PC-9 (cell line): Measurements from ENCODE around the gene TBCD. TPM values are rescaled to one million over a fixed set of nuclear protein-coding genes. Genes with fewer than 3 reads are reported as not detected.

ENCODE experiments used
- BruUV-seq: library from RNA; stranded (reverse); fragments of 400-500 nt; replicated peaks from 2 replicates; lab custom pipeline; 2021; lab: Mats Ljungman, UMichigan
- CTCF ChIA-PET: fragments of 300-600 bp; sonication (Branson Sonifier 250); formaldehyde crosslinking; loops from one replicate; lab custom pipeline; 2022; ENCODE audit warnings: antibody characterized with exemption; lab: Charles Lee
- POLR2A ChIA-PET: fragments of 300-600 bp; sonication (Branson Sonifier 250); formaldehyde crosslinking; loops from one replicate; lab custom pipeline; 2022; ENCODE audit warnings: antibody characterized with exemption; ENCODE audit not compliant: unreplicated experiment; lab: Charles Lee
- DNase-seq, 2 experiments: peaks; one replicate each; pipeline versions ENCODE4 v3.0.0 to v3.0.0-alpha.2; 2015 to 2022; ENCODE audit warnings: mixed read lengths in 1 of 2
- H2AFZ ChIP-seq: fragments of 200-600 bp; sonication (generic); 2 replicates; pipeline ENCODE4 v1.8.1; 2017; ENCODE audit warnings: antibody characterized with exemption
- H3F3A ChIP-seq: fragments of 200-600 bp; sonication (generic); 2 replicates; pipeline ENCODE4 v1.8.1; 2017; ENCODE audit warnings: antibody characterized with exemption, mild to moderate bottlenecking, low read depth; ENCODE audit not compliant: insufficient read depth
- H3K27ac ChIP-seq: fragments of 200-600 bp; sonication (generic); 2 replicates; pipeline ENCODE4 v1.6.1; 2016; ENCODE audit warnings: mixed run types
- H3K27me3 ChIP-seq: fragments of 200-600 bp; sonication (generic); 2 replicates; pipeline ENCODE4 v1.6.1; 2016; ENCODE audit warnings: low read depth, mixed run types; ENCODE audit not compliant: insufficient read depth
- H3K36me3 ChIP-seq: fragments of 200-600 bp; sonication (generic); 2 replicates; pipeline ENCODE4 v1.6.1; 2016; ENCODE audit warnings: low read depth, mixed run types
- H3K4me1 ChIP-seq: fragments of 200-600 bp; sonication (generic); replicated peaks from 2 replicates; pipeline ENCODE4 v1.6.1; 2016; ENCODE audit warnings: mixed run types; ENCODE audit not compliant: insufficient read depth
- H3K4me2 ChIP-seq: fragments of 200-600 bp; sonication (generic); 2 replicates; pipeline ENCODE4 v1.6.1; 2017; ENCODE audit warnings: mixed run types
- H3K4me3 ChIP-seq: fragments of 200-600 bp; sonication (generic); 2 replicates; pipeline ENCODE4 v1.6.1; 2016; ENCODE audit warnings: mixed run types
- H3K79me2 ChIP-seq: fragments of 200-600 bp; sonication (generic); 2 replicates; pipeline ENCODE4 v1.6.1; 2017; ENCODE audit warnings: low read depth, mixed run types
- H3K9me2 ChIP-seq: fragments of 200-600 bp; sonication (generic); 2 replicates; pipeline ENCODE4 v1.8.1; 2017; ENCODE audit warnings: mild to moderate bottlenecking; ENCODE audit not compliant: insufficient read depth
- H3K9me3 ChIP-seq: fragments of 200-600 bp; sonication (generic); 2 replicates; pipeline ENCODE4 v1.8.1; 2016; ENCODE audit warnings: low read depth; ENCODE audit not compliant: insufficient read depth
- H4K20me1 ChIP-seq: fragments of 200-600 bp; sonication (generic); 2 replicates; pipeline ENCODE4 v1.8.1; 2017; ENCODE audit not compliant: insufficient read depth
- EZH2 ChIP-seq: fragments of 200-600 bp; sonication (generic); IDR thresholded peaks from 2 replicates; pipeline ENCODE4 v1.8.0; 2017; ENCODE audit warnings: antibody characterized with exemption, low read depth
- intact Hi-C: fragments of 100-400 bp; cut with micrococcal nuclease; formaldehyde crosslinking; loops from one replicate; pipeline ENCODE4 v1.10.0; 2022; ENCODE audit not compliant: unreplicated experiment
- total RNA-seq: library from RNA; stranded (reverse); gene quantifications from 2 replicates; pipeline ENCODE4 v1.2.3, GENCODE V29; 2021
- TF ChIP-seq, protein P1 (sequence below): fragments of 200-600 bp; sonication (generic); conservative IDR thresholded peaks from 2 replicates; pipeline ENCODE4 v1.6.1; 2017; ENCODE audit warnings: mixed run types, antibody characterized with exemption, mild to moderate bottlenecking, moderate library complexity

The TBCD gene
- total RNA-seq, 1 experiment from 2014 or later: 115 TPM

DNA sequence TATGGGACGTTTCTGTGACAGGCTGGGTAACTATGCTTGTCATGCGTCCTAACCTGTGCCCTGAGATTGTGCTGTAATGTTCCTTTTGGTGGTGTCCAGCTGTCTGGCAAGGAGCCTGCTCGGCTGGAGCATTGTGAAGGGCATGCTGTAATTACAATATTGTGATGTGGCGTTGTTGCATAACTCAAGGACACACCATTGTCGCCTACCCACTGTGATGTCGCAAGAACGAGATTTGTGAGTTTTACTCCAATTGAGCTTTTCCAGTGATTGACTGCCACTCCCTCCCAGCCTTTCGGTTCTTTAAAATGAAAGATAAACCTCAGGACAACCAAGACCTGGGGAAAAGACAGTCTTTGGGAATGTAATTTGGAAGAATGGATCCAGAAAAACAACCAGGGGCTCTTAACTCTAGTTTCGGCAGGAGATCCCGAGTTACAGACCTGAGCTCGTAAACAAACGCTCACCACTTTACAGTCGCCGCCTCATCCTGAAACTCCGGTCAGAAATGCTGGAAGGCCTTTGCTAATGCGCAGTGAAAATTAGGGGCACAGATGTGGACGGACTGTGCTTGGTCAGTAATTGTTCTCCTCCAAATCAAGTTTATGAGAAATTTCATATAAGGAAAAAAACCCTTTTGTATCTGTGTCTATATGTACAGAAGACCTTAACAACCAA, 86.7 kb downstream of the TBCD start:
- Histone ChIP-seq H3F3A (peaks cover 20% of the 10 kb centered on the region; the same call in 1 of the 2 replicates), H3K9me2 (no peaks in the 10 kb centered on the region), H3K27ac (peak overlapping the region; percentile 91), H3K4me2 (peak overlapping the region; percentile 87), H3K9me3 (no peaks in the 10 kb centered on the region), H3K4me3 (peak overlapping the region; percentile 58), H3K36me3 (no peaks in the 10 kb centered on the region), H4K20me1 (no peaks in the 10 kb centered on the region), H3K4me1 (peaks cover 37% of the 10 kb centered on the region), H2AFZ (peak overlapping the region; percentile 46; the same call in 1 of the 2 replicates), H3K79me2 (no peaks in the 10 kb centered on the region), H3K27me3 (no peaks in the 10 kb centered on the region)
- BruUV-seq: no TSS peak
- ChIA-PET CTCF (interaction anchor here (0.6 to 1.1 kb wide), 4 partner anchors 12 to 40 kb away, joined by 3 to 4 read pairs (median 3); no protein-coding TSS in a partner anchor), POLR2A (interaction anchor here (0.6 to 0.8 kb wide), 2 partner anchors 235 to 365 kb away, joined by 4 to 9 read pairs; no protein-coding TSS in a partner anchor)
- peak; percentile 76 to 90 for DNase-seq
- intact Hi-C loops: loop anchor here (1.0 kb wide), 3 partner anchors 20 to 51 kb away; no protein-coding TSS in a partner anchor
- TF ChIP-seq EZH2: no peak
- TF ChIP-seq, protein P1, sequence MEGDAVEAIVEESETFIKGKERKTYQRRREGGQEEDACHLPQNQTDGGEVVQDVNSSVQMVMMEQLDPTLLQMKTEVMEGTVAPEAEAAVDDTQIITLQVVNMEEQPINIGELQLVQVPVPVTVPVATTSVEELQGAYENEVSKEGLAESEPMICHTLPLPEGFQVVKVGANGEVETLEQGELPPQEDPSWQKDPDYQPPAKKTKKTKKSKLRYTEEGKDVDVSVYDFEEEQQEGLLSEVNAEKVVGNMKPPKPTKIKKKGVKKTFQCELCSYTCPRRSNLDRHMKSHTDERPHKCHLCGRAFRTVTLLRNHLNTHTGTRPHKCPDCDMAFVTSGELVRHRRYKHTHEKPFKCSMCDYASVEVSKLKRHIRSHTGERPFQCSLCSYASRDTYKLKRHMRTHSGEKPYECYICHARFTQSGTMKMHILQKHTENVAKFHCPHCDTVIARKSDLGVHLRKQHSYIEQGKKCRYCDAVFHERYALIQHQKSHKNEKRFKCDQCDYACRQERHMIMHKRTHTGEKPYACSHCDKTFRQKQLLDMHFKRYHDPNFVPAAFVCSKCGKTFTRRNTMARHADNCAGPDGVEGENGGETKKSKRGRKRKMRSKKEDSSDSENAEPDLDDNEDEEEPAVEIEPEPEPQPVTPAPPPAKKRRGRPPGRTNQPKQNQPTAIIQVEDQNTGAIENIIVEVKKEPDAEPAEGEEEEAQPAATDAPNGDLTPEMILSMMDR: no peak

DNA sequence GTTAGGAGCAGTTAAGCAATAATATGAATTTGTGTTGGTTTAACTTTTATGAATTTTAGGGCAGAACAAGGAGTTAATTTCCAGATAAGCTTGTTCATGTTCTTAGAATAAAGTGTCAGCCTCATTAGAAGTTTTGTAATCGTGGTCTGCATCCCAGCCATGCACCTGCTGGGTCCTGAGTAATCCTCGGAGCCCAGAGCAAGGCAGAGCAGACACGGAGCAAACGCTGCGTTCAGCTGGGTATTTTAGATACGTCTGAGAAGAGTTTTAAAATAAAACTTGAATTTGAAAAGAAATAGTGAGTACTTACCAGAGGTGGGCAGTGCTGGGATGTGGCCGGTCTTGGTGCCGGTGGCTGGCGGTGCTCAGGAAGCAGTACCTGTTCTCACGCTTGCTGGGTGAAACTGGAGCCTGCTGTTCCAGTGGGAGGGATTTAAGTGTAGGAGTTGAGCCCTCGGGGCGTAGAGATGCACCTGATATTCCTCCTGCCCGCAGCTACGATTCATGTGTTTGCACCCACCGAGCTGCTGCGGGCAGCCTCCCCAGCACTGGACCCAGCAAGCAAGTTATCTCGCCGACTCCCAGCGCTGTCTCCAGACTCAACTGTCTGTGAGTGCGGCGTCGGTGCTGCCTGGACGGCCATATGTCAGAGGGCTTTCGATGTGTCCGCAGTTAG, 87.9 kb downstream of the TBCD start, which contains the start of gene ZNF750:
TSS of gene ZNF750 (minus strand) at position 406 of the 676 bp plus-strand sequence. CDS start 7,568 bp downstream, outside the sequence.
- TF ChIP-seq, protein P1: no peak
- TF ChIP-seq EZH2: no peak
- Histone ChIP-seq H3F3A (peaks cover 20% of the 10 kb centered on the region; the same call in 1 of the 2 replicates), H3K27me3 (no peaks in the 10 kb centered on the region), H3K4me1 (peaks cover 37% of the 10 kb centered on the region), H2AFZ (peak within 1 kb of the TSS; percentile 46; the same call in 1 of the 2 replicates), H3K36me3 (no peaks in the 10 kb centered on the region), H3K79me2 (no peaks in the 10 kb centered on the region), H3K9me2 (no peaks in the 10 kb centered on the region), H3K9me3 (no peaks in the 10 kb centered on the region), H3K27ac (peak within 1 kb of the TSS; percentile 91), H3K4me2 (peak within 1 kb of the TSS; percentile 87), H3K4me3 (peak within 1 kb of the TSS; percentile 58), H4K20me1 (no peaks in the 10 kb centered on the region)
- no TSS peak for BruUV-seq
- ChIA-PET POLR2A (interaction anchor here (0.6 kb wide), 2 partner anchors 17 to 20 kb away, joined by 3 read pairs; no protein-coding TSS in a partner anchor), CTCF (interaction anchor here (0.7 kb wide), 2 partner anchors 19 to 75 kb away, joined by 3 read pairs; no protein-coding TSS in a partner anchor)
- peak; percentile 73 to 78 for DNase-seq
- intact Hi-C loops: no loop called here

DNA sequence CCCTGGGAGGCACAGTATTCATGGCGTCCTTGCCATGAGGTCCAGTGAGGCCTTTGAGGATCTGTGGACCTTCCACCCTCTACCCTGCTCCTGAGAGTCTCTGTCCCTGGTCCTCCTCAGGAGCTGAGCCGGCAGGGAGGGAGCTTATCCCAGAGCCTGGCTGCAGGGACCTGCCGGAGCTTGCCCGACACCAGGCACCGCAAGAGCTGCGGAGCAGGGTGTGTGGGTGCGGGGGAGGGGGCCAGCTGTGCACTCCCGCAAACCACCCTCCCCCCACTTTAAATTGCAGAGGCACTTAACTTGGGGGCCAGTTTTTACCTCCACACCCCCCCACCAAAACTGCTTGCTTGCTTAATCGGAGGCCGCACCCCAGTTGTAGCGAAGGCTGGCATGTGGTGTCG, 88.6 kb downstream of the TBCD start:
- no peak for DNase-seq
- Histone ChIP-seq H3K27me3 (no peaks in the 10 kb centered on the region), H4K20me1 (no peaks in the 10 kb centered on the region), H3K36me3 (no peaks in the 10 kb centered on the region), H3F3A (peaks cover 20% of the 10 kb centered on the region; the same call in 1 of the 2 replicates), H2AFZ (no peak overlapping the region), H3K27ac (peak overlapping the region; percentile 91), H3K79me2 (no peaks in the 10 kb centered on the region), H3K4me2 (peak overlapping the region; percentile 87), H3K9me3 (no peaks in the 10 kb centered on the region), H3K9me2 (no peaks in the 10 kb centered on the region), H3K4me1 (peaks cover 37% of the 10 kb centered on the region), H3K4me3 (no peak overlapping the region)
- ChIA-PET POLR2A (no interaction called here), CTCF (interaction anchor here (0.6 kb wide), 1 partner anchor 194 kb away, joined by 4 read pairs; no protein-coding TSS in a partner anchor)
- intact Hi-C loops: no loop called here
- TF ChIP-seq EZH2: no peak
- TF ChIP-seq, protein P1: no peak
- BruUV-seq: no TSS peak
